GM13976 (cell line): ENCODE data around the gene PTPN21.

ENCODE experiments used
- DNase-seq: peaks from one replicate; pipeline ENCODE4 v3.0.0; 2012; ENCODE audit warnings: low spot score
- CTCF ChIP-seq: IDR thresholded peaks from 2 replicates; pipeline ENCODE4 v1.5.1; 2012; ENCODE audit warnings: borderline replicate concordance, mild to moderate bottlenecking; ENCODE audit not compliant: insufficient read depth; ENCODE audit errors: extremely low read depth, missing control alignments, control extremely low read depth
- in situ Hi-C: fragments of 300-500 bp; cut with MboI; formaldehyde crosslinking; loops from one replicate; pipeline ENCODE4 v1.12.0; 2022; ENCODE audit warnings: low sequenced_read_pairs, mixed read lengths, inconsistent platforms; ENCODE audit not compliant: unreplicated experiment

Gene PTPN21

GRCh38 chr14:88547386-88547780 is 7.4 kb downstream of the PTPN21 start:
- TF ChIP-seq CTCF, result no peak
- no peak for DNase-seq
- in situ Hi-C loops, result no loop called here

GRCh38 chr14:88546621-88547385 is 8.0 kb downstream of the PTPN21 start:
- in situ Hi-C loops, result no loop called here
- TF ChIP-seq CTCF, result no peak
- no peak for DNase-seq

GRCh38 chr14:88545256-88545655 is 9.6 kb downstream of the PTPN21 start:
- no peak for TF ChIP-seq CTCF
- in situ Hi-C loops, result no loop called here
- DNase-seq, result no peak

GRCh38 chr14:88542857-88543795 is 11.7 kb downstream of the PTPN21 start:
- in situ Hi-C loops, result no loop called here
- TF ChIP-seq CTCF, result no peak
- no peak for DNase-seq

GRCh38 chr14:88541324-88541723 is 13.5 kb downstream of the PTPN21 start:
- TF ChIP-seq CTCF, result no peak
- in situ Hi-C loops, result no loop called here
- no peak for DNase-seq

- in situ Hi-C loops, result no loop called here
- no peak for TF ChIP-seq CTCF
- no peak for DNase-seq
Measured at GRCh38 chr14:88535813-88536212, 19.0 kb downstream of the PTPN21 start.
